HG03442 (cell line): ENCODE measurements around the gene SDHAF3.

Experiments used
- ATAC-seq: cut with Tn5 transposase; IDR thresholded peaks from one replicate; pipeline ENCODE4 v1.9.1; 2021; ENCODE audit warnings: mild to moderate bottlenecking, moderate library complexity; ENCODE audit not compliant: unreplicated experiment

Gene SDHAF3

DNA sequence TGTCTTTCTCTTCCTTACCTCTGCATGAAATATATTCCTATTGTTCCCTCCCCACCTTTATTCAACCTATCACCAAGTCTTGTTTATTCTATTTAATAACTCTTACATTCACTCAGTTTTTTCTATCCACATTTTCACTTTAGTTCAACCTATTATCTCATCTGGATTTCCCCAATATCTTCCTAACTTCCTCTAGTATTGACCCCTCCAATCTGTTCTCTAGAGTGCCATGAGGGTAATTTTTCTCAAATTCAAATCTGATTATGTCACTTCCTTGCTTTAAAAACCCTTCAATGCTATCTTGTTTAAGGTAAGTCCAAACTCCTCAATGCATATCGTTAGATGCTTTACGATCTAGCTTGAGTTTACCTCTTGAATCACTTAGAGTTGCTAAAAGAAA is 86.5 kb downstream of the SDHAF3 start:
- no peak for ATAC-seq

DNA sequence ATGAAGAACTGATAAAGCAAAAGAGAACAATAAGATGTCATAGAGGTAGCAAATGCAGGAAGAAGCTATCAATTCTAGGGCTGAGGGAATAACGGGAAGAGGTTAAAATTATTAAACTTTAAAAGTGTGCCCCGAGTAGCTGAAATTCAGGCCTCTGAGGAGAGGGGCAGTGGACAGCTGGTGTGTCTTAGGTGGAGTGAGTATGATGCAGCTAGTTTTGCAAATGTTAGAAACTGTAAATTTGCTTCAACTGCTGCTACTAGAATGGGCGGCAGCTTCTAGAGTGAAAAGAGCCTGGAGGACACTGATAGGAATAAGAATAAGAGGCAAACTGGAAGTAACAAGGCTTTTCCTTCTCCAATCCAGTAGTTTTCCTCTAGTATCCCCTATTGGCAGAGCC is 87.3 kb downstream of the SDHAF3 start:
- ATAC-seq, result no peak

DNA sequence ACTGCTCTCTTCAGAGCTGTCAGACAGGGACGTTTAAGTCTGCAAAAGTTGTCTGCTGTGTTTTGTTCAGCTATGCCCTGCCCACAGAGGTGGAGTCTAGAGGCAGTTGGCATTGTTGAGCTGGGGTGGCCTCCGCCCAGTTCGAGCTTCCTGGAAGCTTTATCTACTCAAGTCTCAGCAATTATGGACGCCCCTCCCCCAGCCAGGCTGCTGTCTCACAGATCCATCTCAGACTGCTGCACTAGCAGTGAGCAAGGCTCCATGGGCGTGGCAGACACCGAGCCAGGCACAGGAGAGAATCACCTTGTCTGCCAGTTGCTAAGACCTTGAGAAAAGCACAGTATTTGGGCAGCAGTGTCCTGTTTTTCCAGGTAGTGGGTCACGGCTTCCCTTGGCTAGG is 98.1 kb downstream of the SDHAF3 start:
- ATAC-seq, result no peak

DNA sequence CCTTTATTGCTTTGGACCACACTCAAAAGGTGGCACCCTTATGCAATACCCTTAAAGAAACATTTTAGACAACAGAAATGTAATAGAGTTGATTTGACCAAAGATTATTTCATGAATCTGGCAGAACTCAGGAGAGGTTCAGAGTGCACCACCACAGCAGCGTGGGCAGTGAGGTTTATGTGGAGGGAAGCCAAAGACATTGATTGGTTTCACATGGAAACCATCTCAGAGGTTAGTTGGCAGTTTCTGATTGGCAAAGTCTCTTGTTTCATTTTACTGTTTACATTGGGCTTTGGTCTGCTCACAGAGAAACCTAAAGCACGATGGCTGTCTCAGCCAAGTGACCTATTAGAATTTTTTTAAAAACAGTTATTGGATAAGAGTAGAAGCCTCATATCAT is 101.3 kb downstream of the SDHAF3 start:
- no peak for ATAC-seq

- no peak for ATAC-seq
Observed at GRCh38 chr7:97219237-97219636, 101.7 kb downstream of the SDHAF3 start.

GRCh38 chr7:97224316-97224715 is 106.8 kb downstream of the SDHAF3 start:
- no peak for ATAC-seq

- peak; percentile 89 for ATAC-seq
Observed at GRCh38 chr7:97226541-97226940, 109.0 kb downstream of the SDHAF3 start.
